Measurements from ENCODE around the gene PRUNE1. TPM values are rescaled to one million over a fixed set of nuclear protein-coding genes. Genes with fewer than 3 reads are reported as not detected.

The PRUNE1 gene
- total RNA-seq, 1 donor from 2014 or later: 5.6 TPM

DNA sequence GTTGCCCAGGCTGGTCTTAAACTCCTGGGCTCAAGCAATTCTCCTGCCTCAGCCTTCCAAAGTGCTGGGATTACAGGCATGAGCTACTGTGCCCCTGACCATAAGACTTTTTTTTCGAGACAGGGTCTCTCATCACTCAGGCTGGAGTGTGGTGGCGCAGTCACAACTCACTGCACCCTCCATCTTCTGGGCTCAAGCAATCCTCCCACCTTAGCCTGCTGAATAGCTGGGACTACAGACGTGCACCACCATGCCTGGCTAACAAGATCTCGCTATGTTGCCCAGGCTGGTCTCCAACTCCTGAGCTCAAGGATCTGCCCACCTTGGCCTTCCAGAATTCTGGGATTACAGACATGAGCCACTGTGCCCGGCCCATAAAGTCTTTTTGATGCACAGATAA is 41.2 kb downstream of the PRUNE1 start:
- DNase-seq (ENCODE audit: low read depth in 2 of 2): no peak

DNA sequence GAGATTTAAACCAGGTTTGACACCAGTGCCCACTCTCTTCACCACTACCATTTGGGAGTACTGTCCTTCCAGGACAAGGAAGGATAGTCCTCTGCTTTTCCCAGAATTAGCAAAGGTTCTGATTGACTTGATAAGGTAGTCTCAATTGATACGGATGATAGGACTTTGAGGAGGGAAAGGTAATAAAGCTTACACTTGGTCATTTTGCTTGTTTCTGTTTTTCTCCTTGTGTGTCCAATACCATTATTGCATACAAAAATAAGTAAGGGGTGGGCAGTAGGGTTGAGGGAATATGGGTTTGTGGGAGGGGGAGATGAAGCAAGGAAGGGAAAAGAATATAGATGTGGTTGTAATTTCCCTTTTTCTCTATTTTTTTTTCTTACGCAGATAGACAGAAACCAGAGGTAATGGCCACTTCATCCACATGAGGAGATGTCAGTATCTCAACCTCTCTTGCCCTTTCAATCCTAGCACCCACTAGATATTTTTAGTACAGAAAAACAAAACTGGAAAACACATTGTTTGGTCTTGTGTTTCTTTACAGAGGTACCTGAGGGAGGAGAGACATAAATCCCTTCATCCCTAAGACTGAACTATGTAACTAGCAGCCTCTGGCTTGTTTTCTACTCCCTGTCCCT is 41.9 kb downstream of the PRUNE1 start:
- DNase-seq (ENCODE audit: low read depth in 2 of 2): no peak

DNA sequence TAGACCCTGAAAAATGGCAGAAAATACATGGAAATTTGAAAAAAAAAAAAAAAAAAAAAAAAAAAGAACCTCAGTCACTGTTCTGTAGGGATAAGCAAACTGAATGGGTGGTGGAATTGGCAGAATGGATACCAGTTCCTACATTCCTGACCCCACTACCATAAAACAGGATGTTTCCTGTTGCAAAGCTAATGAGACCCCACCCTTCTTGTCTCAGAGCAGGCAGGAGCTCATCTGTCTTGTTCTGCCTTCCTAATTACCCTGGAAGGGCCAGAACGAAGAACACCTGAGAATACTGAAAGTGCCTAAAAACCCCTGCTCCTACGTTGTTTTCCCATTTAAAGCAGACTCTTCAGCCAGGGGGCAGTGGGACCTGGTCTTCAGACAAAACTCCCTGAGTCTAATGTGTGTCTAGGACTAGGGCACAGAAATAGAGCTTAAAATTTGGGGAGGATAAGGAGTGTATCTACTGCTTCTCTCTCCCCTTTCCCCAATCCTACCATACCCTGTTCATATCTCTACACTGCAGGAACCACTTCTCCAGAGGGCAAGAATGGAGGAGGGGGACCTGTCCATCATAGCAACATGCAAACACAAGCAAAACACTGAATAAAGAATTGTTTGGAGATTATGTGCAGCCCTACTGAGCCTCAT is 43.2 kb downstream of the PRUNE1 start:
- DNase-seq (ENCODE audit: low read depth in 2 of 2): no peak

DNA sequence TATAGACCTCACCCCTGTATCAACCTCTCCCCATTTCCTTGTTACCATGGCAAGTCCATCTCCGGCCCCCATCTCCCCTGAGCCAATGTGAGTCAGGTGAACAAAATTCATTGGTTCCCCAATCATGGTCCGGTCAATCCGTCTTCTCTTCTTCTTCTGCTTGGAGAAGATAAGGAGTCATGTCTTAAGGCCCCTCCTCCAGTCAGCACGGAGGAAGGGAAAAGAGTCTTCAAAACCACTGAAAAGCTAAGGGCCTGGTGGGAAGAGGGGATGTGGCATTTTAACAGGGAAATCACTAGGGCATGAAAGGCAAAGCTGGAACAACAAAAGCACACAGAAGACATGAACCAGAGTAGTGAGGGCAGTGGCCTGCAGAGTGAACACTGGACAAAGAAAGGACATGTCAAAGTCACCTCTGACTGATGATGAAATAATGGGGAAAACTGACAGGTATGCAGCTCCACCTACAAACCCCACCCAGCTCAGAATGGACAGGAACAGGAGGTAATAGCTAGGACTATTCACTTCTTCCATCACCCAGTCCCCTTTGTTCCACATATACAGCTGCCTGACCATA is 46.8 kb downstream of the PRUNE1 start:
- no peak for DNase-seq (ENCODE audit: low read depth in 2 of 2)

DNA sequence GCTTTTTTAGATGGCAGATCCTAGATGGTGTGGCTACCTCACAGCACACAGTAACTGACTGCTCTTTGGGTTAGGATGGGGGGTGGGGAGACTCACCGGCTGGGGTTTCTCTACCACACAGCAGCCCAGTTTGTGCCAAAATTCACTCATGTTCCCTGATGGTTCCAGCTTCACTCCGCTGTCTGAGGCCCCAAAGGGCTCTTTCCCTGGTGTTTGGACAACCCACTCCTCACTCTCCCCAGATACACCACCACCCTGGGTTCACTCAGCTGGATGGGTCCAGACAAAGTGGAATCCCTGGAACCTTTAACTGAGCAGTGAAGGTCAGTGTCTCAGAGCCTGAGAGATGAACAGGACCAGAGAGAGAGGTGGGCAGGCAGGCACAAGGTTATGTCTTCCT is 47.3 kb downstream of the PRUNE1 start:
- no peak for DNase-seq (ENCODE audit: low read depth in 2 of 2)

DNA sequence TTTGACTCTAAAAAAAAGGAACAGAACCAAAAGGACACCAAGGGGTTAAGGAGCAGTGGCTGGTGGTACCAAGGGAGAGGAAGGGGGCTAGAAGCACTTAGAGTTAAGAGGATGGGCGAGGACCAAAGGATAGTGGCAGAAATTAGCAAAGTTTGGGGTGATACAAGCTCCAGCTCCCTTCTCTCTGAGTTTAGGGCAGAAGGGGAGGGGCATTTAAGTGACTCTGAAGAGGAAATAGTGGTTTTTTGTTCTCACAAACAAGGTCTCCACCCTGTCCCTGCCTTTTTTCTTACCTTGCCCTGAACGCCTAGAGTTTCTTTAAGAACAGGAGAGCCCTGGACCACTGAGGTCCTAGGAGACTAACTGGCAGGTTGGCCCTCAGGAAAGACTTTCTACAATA is 47.9 kb downstream of the PRUNE1 start:
- no peak for DNase-seq (ENCODE audit: low read depth in 2 of 2)

DNA sequence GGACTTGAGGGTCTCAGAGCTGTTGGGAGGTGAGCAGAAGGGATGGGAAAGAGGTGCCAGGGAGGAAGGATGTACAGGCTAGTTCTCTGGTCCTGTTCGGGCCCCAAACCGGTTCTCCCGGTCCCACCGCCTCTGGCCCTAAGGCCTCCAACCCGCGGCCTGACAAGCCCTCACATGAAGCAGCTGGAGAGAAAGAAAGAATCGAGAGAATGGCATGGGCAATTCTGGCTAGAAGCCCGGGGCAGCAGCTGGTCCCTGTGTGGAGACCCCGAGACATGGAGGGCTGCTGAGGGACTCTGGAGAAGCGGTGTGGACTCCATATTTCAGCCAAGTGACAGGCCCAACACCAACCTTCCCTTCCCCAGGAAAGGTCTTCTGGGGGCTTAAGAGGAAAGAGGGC is 50.4 kb downstream of the PRUNE1 start:
- peak; percentile 22 to 30 for DNase-seq (ENCODE audit: low read depth in 2 of 2)

DNA sequence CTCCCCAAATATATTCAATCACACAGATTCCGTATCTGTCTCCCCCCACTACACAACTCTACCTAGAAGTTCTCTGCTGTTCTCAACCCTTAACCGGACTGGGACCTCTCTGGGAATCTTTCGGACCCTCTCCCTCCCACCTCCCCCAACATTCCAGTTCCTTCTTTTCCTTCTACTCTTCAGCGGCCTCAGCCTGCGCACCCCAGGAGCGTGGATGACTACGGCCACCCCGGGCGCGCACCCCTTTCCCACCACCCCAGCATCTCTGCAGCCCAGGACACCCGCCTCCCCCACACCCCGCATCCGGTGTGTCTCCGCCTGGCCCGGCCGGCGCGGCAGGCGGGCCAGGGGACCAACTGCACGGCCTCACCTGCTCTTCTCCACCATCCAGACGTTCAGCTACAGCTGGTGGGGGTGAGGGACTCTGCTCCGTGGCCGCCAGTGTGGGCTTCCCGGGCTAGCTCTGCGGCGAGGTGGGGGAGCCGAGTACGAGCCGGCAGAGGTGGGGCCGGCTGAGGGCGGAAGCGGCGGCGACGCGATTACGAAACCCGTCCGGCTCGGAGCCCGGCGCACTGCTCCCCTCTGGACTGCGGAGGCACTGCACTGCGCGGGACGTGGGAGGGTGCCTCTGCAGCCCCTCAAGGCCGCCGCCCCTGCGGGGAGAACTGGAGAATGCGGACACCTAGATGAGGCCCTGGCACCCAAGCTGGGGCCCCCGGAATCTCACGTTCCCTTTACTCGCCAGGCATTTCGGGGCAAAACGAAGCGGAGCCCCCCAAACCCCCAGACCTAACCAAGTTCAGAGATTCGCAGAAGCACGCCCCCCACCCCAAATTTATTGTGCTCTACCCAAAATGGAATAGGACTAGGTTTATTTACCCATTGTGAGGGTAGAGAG is 51.1 kb downstream of the PRUNE1 start, which contains the start of gene CDC42SE1:
Gene CDC42SE1, minus strand, starts transcription at position 514 of the 898 bp plus-strand sequence. CDS start 3,892 bp downstream, outside the sequence.
- DNase-seq (ENCODE audit: low read depth in 2 of 2): peak; percentile 88 to 90

DNA sequence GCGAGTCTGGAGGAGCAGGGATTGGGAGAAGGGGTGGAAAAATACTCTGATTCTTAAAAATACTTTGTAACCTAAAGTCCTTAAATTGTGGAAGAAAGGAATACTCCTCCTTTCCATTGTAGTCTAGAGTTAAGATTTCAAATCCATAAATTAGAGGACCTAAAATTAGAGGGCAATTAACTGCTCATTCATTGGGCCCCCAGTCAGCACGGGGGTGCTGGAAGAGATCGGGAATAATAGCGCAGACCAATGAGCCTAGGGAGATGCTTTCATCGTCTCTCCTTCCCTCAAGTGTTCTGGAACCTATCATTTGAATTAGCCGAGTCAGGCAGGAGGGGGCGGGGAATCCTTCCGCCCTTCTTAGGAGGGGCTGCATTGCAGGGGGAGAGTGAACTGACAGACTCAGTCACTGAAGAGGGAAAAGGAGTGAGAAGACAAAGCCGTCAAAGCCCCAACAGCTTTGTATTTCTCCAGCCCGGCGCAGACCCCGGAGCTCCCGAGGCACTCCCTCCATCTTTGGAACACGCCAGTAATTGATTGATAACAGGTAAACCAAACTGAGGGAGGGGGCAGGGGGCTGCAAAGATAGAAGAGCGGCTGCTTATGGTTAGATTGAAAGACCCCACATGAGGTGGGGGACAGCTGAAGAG is 51.9 kb downstream of the PRUNE1 start, which contains the start of gene MLLT11:
Gene MLLT11, plus strand, starts transcription at position 391 of the 650 bp plus-strand sequence. CDS start 6,828 bp downstream, outside the sequence.
- peak; percentile 27 to 56 for DNase-seq (ENCODE audit: low read depth in 2 of 2)

DNA sequence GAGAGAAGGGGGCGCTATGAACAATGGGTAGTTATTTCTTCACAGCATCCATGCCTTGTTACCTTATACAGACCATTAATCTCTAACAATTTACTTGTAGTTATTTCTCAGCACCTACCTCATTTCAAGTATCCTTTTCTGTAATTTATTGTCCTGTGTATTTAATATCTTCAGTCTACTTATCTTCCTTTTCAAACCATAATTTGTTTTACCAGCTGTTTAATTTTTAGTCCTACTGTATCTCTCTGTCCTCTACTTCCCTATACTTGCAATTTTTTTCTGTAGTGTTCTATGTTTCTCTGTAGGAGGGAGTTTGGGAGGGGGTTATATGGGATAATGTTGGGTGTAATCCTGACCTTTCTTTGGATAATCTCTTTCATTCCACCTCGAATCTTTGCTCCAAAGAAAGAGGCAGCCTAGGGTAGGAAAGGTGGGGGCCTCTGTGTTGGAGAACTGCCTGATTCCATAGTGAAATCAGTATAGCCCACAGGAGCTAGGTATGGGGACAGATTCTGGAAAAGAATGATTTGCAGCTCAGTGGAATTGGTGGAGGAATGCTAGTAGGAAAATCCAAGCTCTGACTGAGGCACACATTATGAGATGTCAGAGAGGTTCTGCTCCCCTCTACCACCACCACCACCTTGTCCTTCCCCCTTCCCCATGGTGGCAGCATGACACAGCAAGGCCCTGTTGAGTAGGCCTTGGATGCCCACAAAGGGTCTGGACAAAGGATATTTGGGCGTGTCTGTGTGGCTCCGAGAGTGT is 52.6 kb downstream of the PRUNE1 start:
- DNase-seq (ENCODE audit: low read depth in 2 of 2): peak in 1 of 2 donors; percentile 14

DNA sequence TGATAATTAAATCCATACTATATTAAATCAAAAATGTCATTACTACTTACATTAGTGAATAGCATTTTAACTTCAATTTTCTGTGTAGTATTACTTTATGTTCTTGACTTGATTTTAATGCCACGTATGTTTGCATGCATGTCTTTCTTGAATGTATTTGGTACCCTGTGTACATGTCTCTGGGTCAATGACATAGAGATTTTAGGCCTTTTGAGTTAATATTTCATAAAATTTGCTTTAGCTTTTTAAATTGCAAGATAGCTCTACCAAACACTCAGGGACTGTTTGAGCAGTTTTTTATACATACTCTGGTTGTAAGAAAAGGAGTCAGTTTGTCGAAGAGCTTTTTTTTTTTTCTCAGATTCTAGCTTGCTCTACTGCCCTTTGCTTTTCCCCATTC is 53.5 kb downstream of the PRUNE1 start:
- DNase-seq (ENCODE audit: low read depth in 2 of 2): no peak

DNA sequence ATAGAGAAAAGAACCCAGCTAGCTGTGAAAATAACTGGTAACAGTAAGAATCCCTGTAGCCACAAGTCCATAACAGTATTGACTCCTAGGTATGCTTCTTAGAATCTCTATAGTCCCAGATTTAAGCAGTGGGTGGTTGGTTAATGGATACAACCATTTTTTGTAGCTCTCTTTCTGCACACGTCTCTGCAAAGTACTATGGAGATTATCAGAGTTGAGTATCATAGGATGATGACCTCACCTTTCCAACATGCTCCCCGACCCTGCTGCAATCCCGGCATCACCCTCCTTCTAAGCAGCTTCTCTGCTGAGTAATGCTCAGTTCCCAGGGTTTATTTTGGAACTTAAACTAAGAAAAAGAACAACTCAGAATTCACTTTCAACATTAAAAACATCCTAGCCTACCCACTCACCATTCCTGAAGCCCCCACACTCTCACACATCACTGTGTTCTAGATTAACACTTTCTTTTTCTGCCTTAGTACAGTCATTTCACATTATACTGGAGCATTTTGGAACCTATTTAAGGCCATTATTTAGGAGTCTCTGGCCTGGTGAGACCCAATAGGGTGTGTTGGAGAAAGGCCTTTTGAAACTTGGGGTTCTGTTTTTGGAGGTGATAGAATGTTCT is 54.6 kb downstream of the PRUNE1 start:
- DNase-seq (ENCODE audit: low read depth in 2 of 2): peak in 1 of 2 donors; percentile 66

DNA sequence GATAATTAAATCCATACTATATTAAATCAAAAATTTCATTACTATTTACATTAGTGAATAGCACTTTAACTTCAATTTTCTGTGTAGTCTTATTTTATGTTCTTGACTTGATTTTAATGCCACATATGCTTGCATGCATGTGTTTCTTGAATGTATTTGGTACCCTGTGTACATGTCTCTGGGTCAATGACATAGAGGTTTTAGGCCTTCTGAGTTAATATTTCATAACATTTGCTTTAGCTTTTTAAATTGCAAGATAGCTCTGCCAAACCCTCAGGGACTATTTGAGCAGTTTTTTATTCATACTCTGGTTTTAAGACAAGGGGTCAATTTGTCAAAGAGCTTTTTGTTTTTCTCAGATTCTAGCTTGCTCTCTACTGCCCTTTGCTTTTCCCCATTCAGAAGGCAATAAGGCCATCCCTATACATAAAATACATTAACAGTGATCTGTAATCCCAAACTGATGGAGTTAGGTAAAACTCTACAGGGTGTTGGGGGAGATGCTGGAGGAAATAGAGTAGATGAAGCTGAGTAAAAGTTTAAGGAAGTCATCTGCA is 56.9 kb downstream of the PRUNE1 start:
- DNase-seq (ENCODE audit: low read depth in 2 of 2): no peak

DNA sequence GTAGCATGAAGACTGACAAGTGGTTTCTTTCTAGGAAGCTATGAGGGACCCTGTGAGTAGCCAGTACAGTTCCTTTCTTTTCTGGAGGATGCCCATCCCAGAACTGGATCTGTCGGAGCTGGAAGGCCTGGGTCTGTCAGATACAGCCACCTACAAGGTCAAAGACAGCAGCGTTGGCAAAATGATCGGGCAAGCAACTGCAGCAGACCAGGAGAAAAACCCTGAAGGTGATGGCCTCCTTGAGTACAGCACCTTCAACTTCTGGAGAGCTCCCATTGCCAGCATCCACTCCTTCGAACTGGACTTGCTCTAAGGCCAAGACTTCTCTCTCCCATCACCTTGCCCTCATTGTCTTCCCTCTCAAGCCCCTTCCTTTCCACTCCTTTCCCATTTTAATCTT is 58.9 kb downstream of the PRUNE1 start:
- DNase-seq (ENCODE audit: low read depth in 2 of 2): no peak

DNA sequence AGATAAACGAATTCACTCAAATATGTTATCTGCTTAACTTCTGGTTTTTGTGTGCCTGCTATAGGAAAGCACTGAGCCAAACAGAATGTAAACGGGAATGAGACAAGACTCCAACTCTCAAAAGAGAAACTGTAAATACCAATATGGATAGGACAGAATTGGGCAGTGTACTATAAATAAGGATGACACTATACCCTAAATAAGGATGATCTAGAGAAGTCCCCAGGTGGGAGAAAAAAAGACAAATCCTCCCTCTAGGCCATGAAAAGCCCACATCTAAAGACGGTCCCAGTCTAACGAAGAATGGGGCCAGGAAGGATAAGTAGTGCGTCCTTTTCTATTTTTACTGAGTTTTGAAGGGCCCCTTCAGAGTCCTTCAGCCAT is 60.8 kb downstream of the PRUNE1 start:
- no peak for DNase-seq (ENCODE audit: low read depth in 2 of 2)

DNA sequence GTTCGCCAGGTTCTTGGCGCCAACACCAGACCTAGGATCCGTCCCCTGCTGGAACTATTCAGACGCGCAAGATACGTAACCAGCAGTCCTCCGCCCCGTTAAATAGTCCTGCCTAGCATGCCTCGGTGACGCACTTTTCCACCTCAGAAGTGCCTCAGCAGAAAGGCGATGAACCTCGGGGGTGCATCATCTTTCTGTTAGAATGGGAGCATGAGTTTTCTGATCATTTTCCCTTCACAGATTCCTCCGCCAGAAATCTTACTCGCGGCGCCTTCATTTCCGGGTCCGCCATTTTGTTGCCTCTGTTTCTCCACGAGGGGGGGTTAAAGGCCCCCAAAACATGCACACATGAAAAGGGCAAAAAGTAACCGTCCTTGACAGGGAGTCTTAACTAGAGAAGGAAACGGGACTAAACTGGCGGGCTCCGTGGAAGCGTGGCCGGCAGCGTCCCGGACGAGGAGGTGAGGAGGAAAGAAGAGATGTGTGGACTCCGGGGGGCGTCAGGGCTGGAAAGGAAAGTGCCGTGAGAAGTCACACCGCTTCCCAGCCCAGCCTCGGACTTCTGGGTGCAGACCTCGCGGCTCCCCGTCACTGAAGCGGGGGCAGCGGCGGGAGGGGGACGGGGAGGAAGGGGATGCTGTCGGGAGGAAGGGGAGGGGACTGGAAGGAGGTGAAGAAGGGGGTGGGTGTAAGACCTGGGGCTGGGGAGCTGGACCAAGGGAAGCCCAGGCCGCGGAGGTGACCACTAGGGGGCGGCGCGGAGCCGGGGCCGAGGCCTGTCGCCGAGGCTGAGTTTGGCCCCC is 62.4 kb downstream of the PRUNE1 start, which contains the start of gene GABPB2:
Gene GABPB2, plus strand, starts transcription at position 288 of the 803 bp plus-strand sequence. CDS start 17,429 bp downstream, outside the sequence.
- peak; percentile 91 to 98 for DNase-seq (ENCODE audit: low read depth in 2 of 2)

DNA sequence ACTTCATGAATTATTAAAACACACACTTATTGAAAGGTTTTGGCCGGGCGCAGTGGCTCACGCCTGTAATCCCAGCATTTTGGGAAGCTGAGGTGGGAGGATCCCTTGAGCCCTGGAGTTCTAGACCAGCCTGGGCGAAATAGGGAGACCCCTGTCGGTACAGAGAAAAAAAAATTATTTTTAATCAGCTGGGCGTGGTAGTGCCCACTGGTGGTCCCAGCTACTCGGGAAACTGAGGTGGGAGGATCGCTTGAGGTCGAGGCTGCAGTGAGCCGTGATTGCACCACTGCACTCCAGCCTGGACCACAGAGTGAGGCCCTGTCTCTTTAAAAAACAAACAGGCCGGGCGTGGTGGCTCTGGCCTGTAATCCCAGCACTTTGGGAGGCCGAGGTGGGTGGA is 64.0 kb downstream of the PRUNE1 start:
- DNase-seq (ENCODE audit: low read depth in 2 of 2): no peak
